Measurements from ENCODE around the gene SLC25A22. TPM values are rescaled to one million over a fixed set of nuclear protein-coding genes. Genes with fewer than 3 reads are reported as not detected.

SLC25A22 gene
- total RNA-seq, 1 experiment from 2014 or later = 44.5 TPM

- no peaks in the 10 kb centered on the region for H3K9me3 Mint-ChIP-seq (ENCODE audit: low read depth, unreplicated experiment)
- CTCF ChIA-PET = interaction anchor here (0.8 to 3.0 kb wide), 2 partner anchors 8 to 23 kb away, joined by 3 to 8 read pairs; no protein-coding TSS in a partner anchor
- peak within 1 kb of the TSS; percentile 68 for H3K27ac Mint-ChIP-seq (ENCODE audit: unreplicated experiment)
- H3K4me3 Mint-ChIP-seq (ENCODE audit: low read depth, unreplicated experiment) = peak within 1 kb of the TSS; percentile 77
- H3K27me3 Mint-ChIP-seq (ENCODE audit: unreplicated experiment) = no peaks in the 10 kb centered on the region
- no TSS peak for BruUV-seq (replicated peaks)
- TF ChIP-seq, protein P1, sequence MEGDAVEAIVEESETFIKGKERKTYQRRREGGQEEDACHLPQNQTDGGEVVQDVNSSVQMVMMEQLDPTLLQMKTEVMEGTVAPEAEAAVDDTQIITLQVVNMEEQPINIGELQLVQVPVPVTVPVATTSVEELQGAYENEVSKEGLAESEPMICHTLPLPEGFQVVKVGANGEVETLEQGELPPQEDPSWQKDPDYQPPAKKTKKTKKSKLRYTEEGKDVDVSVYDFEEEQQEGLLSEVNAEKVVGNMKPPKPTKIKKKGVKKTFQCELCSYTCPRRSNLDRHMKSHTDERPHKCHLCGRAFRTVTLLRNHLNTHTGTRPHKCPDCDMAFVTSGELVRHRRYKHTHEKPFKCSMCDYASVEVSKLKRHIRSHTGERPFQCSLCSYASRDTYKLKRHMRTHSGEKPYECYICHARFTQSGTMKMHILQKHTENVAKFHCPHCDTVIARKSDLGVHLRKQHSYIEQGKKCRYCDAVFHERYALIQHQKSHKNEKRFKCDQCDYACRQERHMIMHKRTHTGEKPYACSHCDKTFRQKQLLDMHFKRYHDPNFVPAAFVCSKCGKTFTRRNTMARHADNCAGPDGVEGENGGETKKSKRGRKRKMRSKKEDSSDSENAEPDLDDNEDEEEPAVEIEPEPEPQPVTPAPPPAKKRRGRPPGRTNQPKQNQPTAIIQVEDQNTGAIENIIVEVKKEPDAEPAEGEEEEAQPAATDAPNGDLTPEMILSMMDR (IDR thresholded peaks at IDR 0.05; ENCODE audit: unreplicated experiment) = no peak
- H3K4me1 Mint-ChIP-seq (ENCODE audit: low read depth, unreplicated experiment) = peaks cover 23% of the 10 kb centered on the region
- peak; percentile 91 for DNase-seq
- peaks cover 69% of the 10 kb centered on the region for H3K36me3 Mint-ChIP-seq (ENCODE audit: insufficient read depth, unreplicated experiment)
- intact Hi-C loops (cut with micrococcal nuclease; ENCODE audit: unreplicated experiment) = no loop called here
Observed at GRCh38 chr11:842370-843002, 44.4 kb upstream of the SLC25A22 start, which contains the start of the genes POLR2L and TSPAN4. Gene POLR2L (minus strand): TSS chr11:842529. CDS start chr11:842508, 21 bp downstream. Gene TSPAN4 (plus strand): TSS chr11:842852. CDS start chr11:850305, 7,453 bp downstream.

DNA sequence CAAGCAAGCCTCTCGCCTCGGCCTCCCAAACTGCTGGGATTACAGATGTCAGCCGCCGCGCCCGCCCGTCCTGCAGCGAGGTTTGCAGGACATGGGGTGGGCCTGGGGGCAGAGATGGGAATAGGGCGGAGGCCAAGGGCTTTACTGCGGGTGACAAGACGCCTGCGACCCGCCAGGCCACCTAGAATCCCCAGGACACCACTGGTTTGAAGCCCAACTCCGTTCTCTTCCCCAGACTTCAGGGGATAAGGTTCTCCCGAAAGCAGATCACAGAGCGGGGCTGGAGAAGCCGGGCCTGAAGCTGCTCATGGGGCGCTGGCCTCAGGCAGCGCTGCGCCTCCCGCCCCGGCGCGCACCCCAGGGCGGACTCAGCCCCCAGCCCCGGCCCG, 43.9 kb upstream of the SLC25A22 start:
- no peak for DNase-seq
- Mint-ChIP-seq H3K4me1 (ENCODE audit: low read depth, unreplicated experiment) (peaks cover 23% of the 10 kb centered on the region), H3K9me3 (ENCODE audit: low read depth, unreplicated experiment) (no peaks in the 10 kb centered on the region), H3K27me3 (ENCODE audit: unreplicated experiment) (no peaks in the 10 kb centered on the region), H3K36me3 (ENCODE audit: insufficient read depth, unreplicated experiment) (peaks cover 74% of the 10 kb centered on the region), H3K27ac (ENCODE audit: unreplicated experiment) (peak overlapping the region; percentile 68), H3K4me3 (ENCODE audit: low read depth, unreplicated experiment) (peak overlapping the region; percentile 77)
- BruUV-seq (replicated peaks) = TSS peak; percentile 77
- intact Hi-C loops (cut with micrococcal nuclease; ENCODE audit: unreplicated experiment) = no loop called here
- TF ChIP-seq, protein P1 (IDR thresholded peaks at IDR 0.05; ENCODE audit: unreplicated experiment) = no peak
- CTCF ChIA-PET = interaction anchor here (3.0 kb wide), 1 partner anchor 8 kb away, joined by 8 read pairs; no protein-coding TSS in a partner anchor

- BruUV-seq (replicated peaks) = no TSS peak
- H3K27ac Mint-ChIP-seq (ENCODE audit: unreplicated experiment) = peak overlapping the region; percentile 68
- CTCF ChIA-PET = interaction anchor here (0.6 kb wide), 1 partner anchor 714 kb away, joined by 6 read pairs; no protein-coding TSS in a partner anchor
- TF ChIP-seq, protein P1 (IDR thresholded peaks at IDR 0.05; ENCODE audit: unreplicated experiment) = no peak
- no peak for DNase-seq
- H3K4me1 Mint-ChIP-seq (ENCODE audit: low read depth, unreplicated experiment) = peaks cover 23% of the 10 kb centered on the region
- H3K4me3 Mint-ChIP-seq (ENCODE audit: low read depth, unreplicated experiment) = peak overlapping the region; percentile 77
- H3K36me3 Mint-ChIP-seq (ENCODE audit: insufficient read depth, unreplicated experiment) = peaks cover 92% of the 10 kb centered on the region
- intact Hi-C loops (cut with micrococcal nuclease; ENCODE audit: unreplicated experiment) = no loop called here
- H3K27me3 Mint-ChIP-seq (ENCODE audit: unreplicated experiment) = no peaks in the 10 kb centered on the region
- H3K9me3 Mint-ChIP-seq (ENCODE audit: low read depth, unreplicated experiment) = no peaks in the 10 kb centered on the region
Observed at GRCh38 chr11:839875-840617, 42.0 kb upstream of the SLC25A22 start.

DNA sequence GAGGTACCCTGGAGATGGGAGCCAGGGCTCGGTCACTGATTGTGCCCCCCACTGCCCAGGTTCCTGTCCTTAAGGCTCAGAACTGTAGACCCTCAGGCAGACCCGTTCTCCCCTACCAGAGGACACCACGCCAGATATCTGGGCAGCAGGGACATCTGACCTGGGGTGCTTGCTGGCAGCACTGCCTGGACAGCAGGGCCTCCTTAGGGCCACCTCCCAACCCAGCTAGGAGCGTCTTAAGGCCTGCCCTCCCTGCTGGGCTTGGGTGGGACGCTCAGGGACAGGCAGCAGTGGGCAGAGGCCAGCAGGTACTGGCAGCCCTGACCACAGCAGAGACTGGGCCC, 41.2 kb upstream of the SLC25A22 start:
- H3K9me3 Mint-ChIP-seq (ENCODE audit: low read depth, unreplicated experiment) = no peaks in the 10 kb centered on the region
- peaks cover 96% of the 10 kb centered on the region for H3K36me3 Mint-ChIP-seq (ENCODE audit: insufficient read depth, unreplicated experiment)

More for the DNA sequence above, 41.2 kb upstream of the SLC25A22 start:
- no peak overlapping the region for H3K4me3 Mint-ChIP-seq (ENCODE audit: low read depth, unreplicated experiment)
- H3K27me3 Mint-ChIP-seq (ENCODE audit: unreplicated experiment) = no peaks in the 10 kb centered on the region
- TF ChIP-seq, protein P1 (IDR thresholded peaks at IDR 0.05; ENCODE audit: unreplicated experiment) = no peak
- CTCF ChIA-PET = no interaction called here
- H3K4me1 Mint-ChIP-seq (ENCODE audit: low read depth, unreplicated experiment) = peaks cover 23% of the 10 kb centered on the region
- BruUV-seq (replicated peaks) = no TSS peak
- peak overlapping the region; percentile 43 for H3K27ac Mint-ChIP-seq (ENCODE audit: unreplicated experiment)
- no peak for DNase-seq
- intact Hi-C loops (cut with micrococcal nuclease; ENCODE audit: unreplicated experiment) = no loop called here

All from Calu3 (cell line).